ENCODE measurements around the gene ACAN.
A peak's percentile ranks its signal among the peaks of the same experiment; 100 is the strongest.

The ACAN gene

DNA sequence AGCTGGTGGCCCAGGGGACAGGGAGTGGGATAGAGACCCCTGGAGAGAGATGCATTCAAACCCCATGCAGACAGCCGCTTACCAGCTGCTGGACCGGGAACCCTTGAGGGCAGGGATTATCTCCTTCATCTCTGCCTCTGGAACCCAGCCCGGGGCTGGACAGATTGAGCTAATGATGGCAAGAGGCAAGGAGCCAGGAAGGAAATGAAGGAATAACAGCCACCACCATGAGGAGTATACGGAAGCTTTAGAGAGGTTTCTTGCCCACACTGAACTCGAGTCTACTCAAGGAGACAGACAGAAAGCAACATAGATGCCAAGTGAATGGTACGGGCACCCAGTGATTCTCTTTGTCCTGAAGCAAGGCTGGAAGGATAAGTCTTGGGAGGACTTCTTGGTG is 68.9 kb downstream of the ACAN start:
- H3K27ac ChIP-seq: no peak overlapping the region
- TF ChIP-seq Cebpa-rat (IDR thresholded peaks at IDR 0.05): no peak
- H3K27me3 ChIP-seq: no peaks in the 10 kb centered on the region

DNA sequence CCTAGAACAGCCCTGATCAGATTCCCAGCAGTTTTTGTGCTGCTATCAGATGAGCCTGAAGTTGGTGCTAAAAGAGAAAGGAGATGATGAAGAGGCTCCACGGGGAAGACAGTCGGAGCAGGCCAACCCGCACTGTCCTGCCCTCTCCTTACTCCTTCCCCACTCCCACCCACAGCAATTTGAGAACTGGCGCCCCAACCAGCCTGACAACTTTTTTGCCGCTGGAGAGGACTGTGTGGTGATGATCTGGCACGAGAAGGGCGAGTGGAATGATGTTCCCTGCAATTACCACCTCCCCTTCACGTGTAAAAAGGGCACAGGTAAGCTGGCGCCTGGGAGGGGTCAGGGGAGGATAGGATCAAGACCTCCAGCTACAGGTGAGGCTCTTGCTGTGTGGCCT is 69.5 kb downstream of the ACAN start:
- no peak for TF ChIP-seq Cebpa-rat (IDR thresholded peaks at IDR 0.05)
- Histone ChIP-seq H3K27me3 (no peaks in the 10 kb centered on the region), H3K27ac (no peak overlapping the region), H3K9ac (no peak overlapping the region), H4K20me1 (no peaks in the 10 kb centered on the region; the same call in 1 of the 2 replicates), H3K4me1 (peaks cover 5% of the 10 kb centered on the region), H3K36me3 (no peaks in the 10 kb centered on the region), H3K4me3 (no peak overlapping the region), H3K9me3 (no peaks in the 10 kb centered on the region), H3K4me2 (no peak overlapping the region)

More for the DNA sequence above, 68.9 kb downstream of the ACAN start:
- Histone ChIP-seq H4K20me1 (no peaks in the 10 kb centered on the region), H3K9ac (no peak overlapping the region), H3K4me3 (no peak overlapping the region), H3K36me3 (no peaks in the 10 kb centered on the region), H3K4me1 (no peaks in the 10 kb centered on the region), H3K4me2 (no peak overlapping the region), H3K9me3 (no peaks in the 10 kb centered on the region)

DNA sequence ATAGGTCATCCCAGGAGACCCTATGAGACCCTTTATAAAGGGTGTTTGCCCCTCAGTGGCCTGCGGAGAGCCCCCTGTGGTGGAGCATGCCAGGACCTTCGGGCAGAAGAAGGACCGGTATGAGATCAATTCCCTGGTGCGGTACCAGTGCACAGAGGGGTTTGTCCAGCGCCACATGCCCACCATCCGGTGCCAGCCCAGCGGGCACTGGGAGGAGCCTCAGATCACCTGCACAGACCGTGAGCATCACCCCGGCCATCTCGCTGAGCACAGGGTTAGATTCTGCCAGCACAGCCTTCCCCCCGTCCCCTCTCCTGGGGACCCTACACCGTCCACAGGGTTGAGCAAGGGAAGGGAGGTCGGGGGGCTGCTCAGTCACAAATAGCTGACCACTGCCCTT is 70.5 kb downstream of the ACAN start:
- Histone ChIP-seq H3K27me3 (no peaks in the 10 kb centered on the region), H3K9ac (no peak overlapping the region), H3K4me2 (no peak overlapping the region), H3K27ac (no peak overlapping the region), H3K4me3 (no peak overlapping the region), H3K9me3 (no peaks in the 10 kb centered on the region), H4K20me1 (no peaks in the 10 kb centered on the region; the same call in 1 of the 2 replicates), H3K4me1 (peaks cover 9% of the 10 kb centered on the region), H3K36me3 (no peaks in the 10 kb centered on the region)
- TF ChIP-seq Cebpa-rat (IDR thresholded peaks at IDR 0.05): no peak

DNA sequence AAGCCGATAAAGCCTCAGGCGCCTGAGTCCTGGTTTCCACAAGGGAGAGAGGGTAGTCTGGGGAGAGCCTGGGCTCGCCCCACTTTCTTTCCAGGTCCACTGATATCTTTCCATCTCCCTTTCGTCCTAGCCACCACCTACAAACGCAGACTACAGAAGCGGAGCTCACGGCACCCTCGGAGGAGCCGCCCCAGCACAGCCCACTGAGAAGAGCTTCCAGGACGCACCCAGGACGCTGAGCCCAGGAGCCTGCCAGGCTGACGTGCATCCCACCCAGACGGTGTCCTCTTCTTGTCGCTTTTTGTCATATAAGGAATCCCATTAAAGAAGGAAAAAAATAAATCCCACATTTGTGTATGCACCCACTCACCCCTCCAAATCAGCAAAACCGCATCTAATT is 71.0 kb downstream of the ACAN start:
- no peaks in the 10 kb centered on the region for H3K27me3 ChIP-seq
- H3K9me3 ChIP-seq: no peaks in the 10 kb centered on the region
- H3K4me3 ChIP-seq: no peak overlapping the region
- no peak overlapping the region for H3K4me2 ChIP-seq
- H3K4me1 ChIP-seq: peaks cover 14% of the 10 kb centered on the region
- H3K36me3 ChIP-seq: no peaks in the 10 kb centered on the region
- H3K9ac ChIP-seq: no peak overlapping the region
- no peaks in the 10 kb centered on the region; the same call in 1 of the 2 replicates for H4K20me1 ChIP-seq
- H3K27ac ChIP-seq: no peak overlapping the region
- no peak for TF ChIP-seq Cebpa-rat (IDR thresholded peaks at IDR 0.05)

DNA sequence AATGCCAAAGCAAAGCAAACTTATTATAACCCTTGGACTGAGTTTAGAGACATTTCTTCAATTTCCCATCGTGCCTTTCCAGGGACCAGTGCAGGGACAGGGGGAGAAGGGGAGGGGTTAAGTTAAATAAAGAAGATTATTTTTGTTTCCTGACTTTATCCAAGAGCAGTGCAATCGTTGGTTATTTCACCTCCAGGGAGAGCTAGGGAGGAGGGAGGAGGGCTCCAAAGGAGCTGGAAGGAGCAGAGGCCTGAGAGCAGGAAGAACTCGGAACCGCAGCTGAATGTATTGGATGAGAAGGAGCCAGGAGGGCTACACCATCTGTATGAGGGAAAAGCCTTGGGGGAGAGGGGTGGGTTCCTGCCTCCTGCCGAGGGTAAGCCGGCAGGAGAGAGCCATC is 71.4 kb downstream of the ACAN start:
- Histone ChIP-seq H4K20me1 (no peaks in the 10 kb centered on the region; the same call in 1 of the 2 replicates), H3K4me3 (no peak overlapping the region), H3K4me1 (peaks cover 17% of the 10 kb centered on the region), H3K9me3 (no peaks in the 10 kb centered on the region), H3K27me3 (no peaks in the 10 kb centered on the region), H3K4me2 (no peak overlapping the region), H3K9ac (no peak overlapping the region), H3K36me3 (no peaks in the 10 kb centered on the region), H3K27ac (no peak overlapping the region)
- TF ChIP-seq Cebpa-rat (IDR thresholded peaks at IDR 0.05): no peak

DNA sequence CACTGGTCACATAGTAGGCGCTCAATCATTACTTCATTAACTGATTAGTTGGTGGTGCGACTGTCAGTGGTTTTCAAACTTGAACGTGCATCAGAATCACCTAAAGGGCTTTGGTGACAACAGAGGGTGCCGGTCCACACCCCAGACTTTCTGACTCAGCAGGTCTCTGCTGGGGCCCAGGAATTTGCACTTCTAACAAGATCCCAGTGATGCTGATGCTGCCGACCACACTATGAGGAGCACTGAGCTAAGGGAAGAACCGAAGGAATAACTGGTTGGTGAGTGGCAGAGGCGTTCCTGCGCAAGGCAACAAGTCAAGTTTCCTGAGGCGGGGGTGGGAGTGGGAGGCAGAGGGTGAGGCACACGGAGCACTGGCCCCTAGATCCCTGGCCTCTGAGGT is 73.3 kb downstream of the ACAN start:
- H3K4me2 ChIP-seq: no peak overlapping the region
- no peak overlapping the region for H3K4me3 ChIP-seq
- H3K27me3 ChIP-seq: no peaks in the 10 kb centered on the region
- no peaks in the 10 kb centered on the region for H3K9me3 ChIP-seq
- no peak overlapping the region for H3K27ac ChIP-seq
- H3K36me3 ChIP-seq: no peaks in the 10 kb centered on the region
- H3K4me1 ChIP-seq: peaks cover 21% of the 10 kb centered on the region
- H4K20me1 ChIP-seq: no peaks in the 10 kb centered on the region; the same call in 1 of the 2 replicates
- TF ChIP-seq Cebpa-rat (IDR thresholded peaks at IDR 0.05): no peak
- H3K9ac ChIP-seq: no peak overlapping the region

DNA sequence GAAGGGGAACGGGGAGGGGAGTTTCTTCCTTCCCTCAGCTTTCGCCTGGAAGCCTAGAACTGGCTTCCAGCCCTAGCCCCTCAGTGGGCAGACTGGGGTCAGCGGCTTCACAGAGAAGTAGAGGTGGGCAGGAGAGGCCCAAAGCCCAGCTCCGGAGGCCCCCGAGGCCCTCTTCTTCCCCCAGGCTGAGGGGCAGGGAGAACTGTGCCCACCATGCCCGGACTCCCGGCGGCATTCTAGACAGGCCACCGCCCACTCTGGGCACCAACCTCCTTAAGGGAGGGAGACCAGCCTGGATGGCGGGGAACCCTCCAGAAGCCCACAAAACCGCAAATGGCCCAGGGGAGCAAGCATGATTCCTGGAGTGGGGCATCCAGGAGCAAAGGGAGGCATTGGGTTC is 74.2 kb downstream of the ACAN start:
- Histone ChIP-seq H3K9ac (no peak overlapping the region), H3K4me1 (peaks cover 28% of the 10 kb centered on the region), H3K9me3 (no peaks in the 10 kb centered on the region), H3K4me3 (no peak overlapping the region), H3K27ac (no peak overlapping the region), H3K36me3 (no peaks in the 10 kb centered on the region), H3K4me2 (peak overlapping the region; percentile 30; the same call in 1 of the 2 replicates), H4K20me1 (no peaks in the 10 kb centered on the region; the same call in 1 of the 2 replicates), H3K27me3 (no peaks in the 10 kb centered on the region)
- no peak for TF ChIP-seq Cebpa-rat (IDR thresholded peaks at IDR 0.05)

DNA sequence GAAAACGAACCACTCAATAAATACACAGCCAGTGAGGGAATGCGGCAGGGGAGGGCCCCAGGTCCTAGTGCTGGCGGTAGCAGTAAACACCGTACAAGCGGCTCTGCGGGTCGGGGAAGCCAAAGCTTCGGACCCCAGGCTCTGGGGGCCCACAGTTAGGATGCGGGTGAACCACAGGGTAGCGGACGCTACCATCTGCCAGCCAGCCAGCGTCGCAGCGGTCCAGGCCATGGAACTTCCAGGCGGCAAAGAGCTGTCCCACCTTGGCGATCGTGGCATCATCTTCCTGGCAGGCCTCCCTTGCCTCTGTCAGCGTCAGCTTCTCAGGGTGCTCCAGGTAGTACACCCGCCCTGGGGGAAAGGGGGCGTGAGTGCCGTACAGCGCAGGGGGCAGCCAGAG is 74.7 kb downstream of the ACAN start:
- Histone ChIP-seq H3K27ac (no peak overlapping the region), H3K9ac (no peak overlapping the region), H3K36me3 (no peaks in the 10 kb centered on the region), H4K20me1 (no peaks in the 10 kb centered on the region; the same call in 1 of the 2 replicates), H3K4me1 (peaks cover 28% of the 10 kb centered on the region), H3K27me3 (no peaks in the 10 kb centered on the region), H3K9me3 (no peaks in the 10 kb centered on the region), H3K4me3 (no peak overlapping the region), H3K4me2 (0 out of 2 replicates have a peak overlapping the region, but pooled peaks have one; percentile 30)
- no peak for TF ChIP-seq Cebpa-rat (IDR thresholded peaks at IDR 0.05)

DNA sequence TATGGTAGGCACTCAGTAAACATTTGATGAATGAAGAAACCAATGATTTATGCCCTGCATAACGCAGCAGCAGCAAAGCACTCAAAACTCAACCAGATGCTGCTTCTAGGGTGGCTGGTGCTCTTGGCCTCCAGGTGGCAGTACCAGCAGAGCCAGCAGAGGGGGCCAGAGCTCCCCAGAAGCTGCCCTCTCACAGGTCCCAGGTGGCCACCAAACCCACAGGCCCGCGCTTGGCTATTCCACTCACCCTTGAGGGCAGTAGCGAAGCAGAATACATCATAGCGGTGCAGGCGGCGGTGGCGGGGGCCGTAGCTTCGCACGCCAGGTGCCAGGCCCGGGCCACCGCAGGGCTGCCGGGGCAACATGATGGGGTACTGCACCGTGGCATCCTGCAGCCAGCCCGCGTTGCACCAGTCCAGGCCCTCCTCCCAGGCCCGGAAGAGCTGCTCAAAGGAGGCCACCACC is 75.5 kb downstream of the ACAN start:
- no peaks in the 10 kb centered on the region for H3K27me3 ChIP-seq
- H4K20me1 ChIP-seq: no peaks in the 10 kb centered on the region; the same call in 1 of the 2 replicates
- no peak overlapping the region for H3K4me3 ChIP-seq
- TF ChIP-seq Cebpa-rat (IDR thresholded peaks at IDR 0.05): no peak
- peak overlapping the region; percentile 59 for H3K4me2 ChIP-seq
- H3K36me3 ChIP-seq: no peaks in the 10 kb centered on the region
- no peaks in the 10 kb centered on the region for H3K9me3 ChIP-seq
- H3K4me1 ChIP-seq: peaks cover 28% of the 10 kb centered on the region
- H3K27ac ChIP-seq: no peak overlapping the region
- H3K9ac ChIP-seq: no peak overlapping the region

DNA sequence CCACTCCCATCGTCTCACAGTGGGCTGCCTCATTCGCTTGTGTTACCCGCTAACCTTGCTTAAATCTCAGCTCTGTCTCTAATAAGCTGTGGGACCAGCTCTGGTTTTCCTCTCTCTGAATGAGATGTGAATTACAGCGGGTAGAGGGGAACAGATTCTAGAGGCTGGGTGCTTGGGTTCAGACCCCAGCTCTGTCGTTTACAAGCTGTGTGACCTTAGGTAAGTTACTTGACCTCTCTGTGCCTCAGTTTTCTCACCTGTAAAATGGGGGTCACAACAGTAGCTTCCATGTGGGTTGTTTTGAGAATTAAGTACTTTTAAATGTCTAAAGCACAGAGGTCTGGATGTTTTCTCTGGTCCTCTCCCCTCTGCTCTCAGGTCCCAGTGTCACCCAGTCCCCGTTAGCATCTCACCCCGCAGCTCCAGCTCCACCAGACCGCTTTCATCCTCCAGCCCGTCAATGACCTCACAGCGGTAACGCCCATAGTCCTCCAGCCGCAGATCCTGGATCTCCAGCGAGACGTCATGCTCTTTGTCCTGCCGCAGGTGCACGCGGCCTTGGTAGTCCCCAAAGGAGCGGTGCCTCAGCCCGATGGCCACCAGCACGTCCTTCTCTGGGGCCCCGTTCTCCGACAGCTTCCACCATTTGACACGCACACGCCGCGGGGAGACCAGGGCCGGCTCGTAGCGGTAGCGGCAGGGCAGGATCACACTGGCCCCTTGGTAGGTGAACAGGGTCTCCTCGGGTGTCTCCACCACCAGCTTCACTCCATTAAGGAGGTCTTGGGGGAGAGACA is 77.9 kb downstream of the ACAN start:
- Histone ChIP-seq H3K9ac (no peak overlapping the region), H3K4me2 (peak overlapping the region; percentile 45), H3K9me3 (no peaks in the 10 kb centered on the region), H3K4me1 (peaks cover 28% of the 10 kb centered on the region), H3K4me3 (no peak overlapping the region), H4K20me1 (no peaks in the 10 kb centered on the region; the same call in 1 of the 2 replicates), H3K27me3 (no peaks in the 10 kb centered on the region), H3K36me3 (no peaks in the 10 kb centered on the region), H3K27ac (no peak overlapping the region)
- TF ChIP-seq Cebpa-rat (IDR thresholded peaks at IDR 0.05): no peak

Data from BLaER1 (cell line).